WTC11 (cell line): ENCODE measurements around the gene SLC23A1.
A peak's percentile ranks its signal among the peaks of the same experiment; 100 is the strongest.

ENCODE experiments used
- AR ChIP-seq: fragments of 250-450 bp; sonication (Bioruptor Pico); IDR thresholded peaks from 2 replicates; pipeline ENCODE4 v1.9.0; 2021; ENCODE audit warnings: mild to moderate bottlenecking
- CREM ChIP-seq: sonication (generic); formaldehyde crosslinking; IDR thresholded peaks from 2 replicates; pipeline ENCODE4 v1.8.1; 2022; ENCODE audit warnings: mild to moderate bottlenecking, missing genetic modification reagents, moderate library complexity
- E2F1 ChIP-seq: sonication (generic); formaldehyde crosslinking; IDR thresholded peaks from 2 replicates; pipeline ENCODE4 v1.8.0; 2022; ENCODE audit warnings: mild to moderate bottlenecking, missing genetic modification reagents
- MAX ChIP-seq: sonication (generic); formaldehyde crosslinking; IDR thresholded peaks from 2 replicates; pipeline ENCODE4 v1.8.0; 2022; ENCODE audit warnings: mild to moderate bottlenecking, missing genetic modification reagents
- OVOL2 ChIP-seq: fragments of 250-450 bp; sonication (Bioruptor Pico); IDR thresholded peaks from 2 replicates; pipeline ENCODE4 v1.9.0; 2021; ENCODE audit warnings: mild to moderate bottlenecking, borderline replicate concordance
- ZNF281 ChIP-seq: sonication (generic); formaldehyde crosslinking; IDR thresholded peaks from 2 replicates; pipeline ENCODE4 v1.8.0; 2023; ENCODE audit warnings: mild to moderate bottlenecking, missing genetic modification reagents
- ZNF416 ChIP-seq: fragments of 250-450 bp; sonication (Bioruptor Pico); IDR thresholded peaks from 2 replicates; pipeline ENCODE4 v1.9.0; 2021; ENCODE audit warnings: mild to moderate bottlenecking, inconsistent platforms
- TF ChIP-seq, protein P1 (sequence below): fragments of 200-600 bp; IDR thresholded peaks from 2 replicates; pipeline ENCODE4 v1.8.0; 2022; ENCODE audit warnings: antibody characterized with exemption
- TF ChIP-seq, protein P2 (sequence below): sonication (generic); formaldehyde crosslinking; IDR thresholded peaks from 2 replicates; pipeline ENCODE4 v1.8.1; 2022; ENCODE audit warnings: low read depth, missing genetic modification reagents, borderline replicate concordance
- TF ChIP-seq, protein P3 (sequence below): sonication (generic); formaldehyde crosslinking; IDR thresholded peaks from 2 replicates; pipeline ENCODE4 v1.8.1; 2022; ENCODE audit warnings: missing genetic modification reagents, borderline replicate concordance
- TF ChIP-seq, protein P4 (sequence below): sonication (generic); formaldehyde crosslinking; IDR thresholded peaks from 2 replicates; pipeline ENCODE4 v1.8.0; 2022; ENCODE audit warnings: mild to moderate bottlenecking, missing genetic modification reagents

GRCh38 chr5:139394123-139394653 is 11.1 kb upstream of the SLC23A1 start:
- no peak for TF ChIP-seq OVOL2 (CRISPR knock-in tag)
- TF ChIP-seq, protein P1, sequence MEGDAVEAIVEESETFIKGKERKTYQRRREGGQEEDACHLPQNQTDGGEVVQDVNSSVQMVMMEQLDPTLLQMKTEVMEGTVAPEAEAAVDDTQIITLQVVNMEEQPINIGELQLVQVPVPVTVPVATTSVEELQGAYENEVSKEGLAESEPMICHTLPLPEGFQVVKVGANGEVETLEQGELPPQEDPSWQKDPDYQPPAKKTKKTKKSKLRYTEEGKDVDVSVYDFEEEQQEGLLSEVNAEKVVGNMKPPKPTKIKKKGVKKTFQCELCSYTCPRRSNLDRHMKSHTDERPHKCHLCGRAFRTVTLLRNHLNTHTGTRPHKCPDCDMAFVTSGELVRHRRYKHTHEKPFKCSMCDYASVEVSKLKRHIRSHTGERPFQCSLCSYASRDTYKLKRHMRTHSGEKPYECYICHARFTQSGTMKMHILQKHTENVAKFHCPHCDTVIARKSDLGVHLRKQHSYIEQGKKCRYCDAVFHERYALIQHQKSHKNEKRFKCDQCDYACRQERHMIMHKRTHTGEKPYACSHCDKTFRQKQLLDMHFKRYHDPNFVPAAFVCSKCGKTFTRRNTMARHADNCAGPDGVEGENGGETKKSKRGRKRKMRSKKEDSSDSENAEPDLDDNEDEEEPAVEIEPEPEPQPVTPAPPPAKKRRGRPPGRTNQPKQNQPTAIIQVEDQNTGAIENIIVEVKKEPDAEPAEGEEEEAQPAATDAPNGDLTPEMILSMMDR, result no peak
- TF ChIP-seq CREM (CRISPR knock-in tag), result no peak
- TF ChIP-seq, protein P2, sequence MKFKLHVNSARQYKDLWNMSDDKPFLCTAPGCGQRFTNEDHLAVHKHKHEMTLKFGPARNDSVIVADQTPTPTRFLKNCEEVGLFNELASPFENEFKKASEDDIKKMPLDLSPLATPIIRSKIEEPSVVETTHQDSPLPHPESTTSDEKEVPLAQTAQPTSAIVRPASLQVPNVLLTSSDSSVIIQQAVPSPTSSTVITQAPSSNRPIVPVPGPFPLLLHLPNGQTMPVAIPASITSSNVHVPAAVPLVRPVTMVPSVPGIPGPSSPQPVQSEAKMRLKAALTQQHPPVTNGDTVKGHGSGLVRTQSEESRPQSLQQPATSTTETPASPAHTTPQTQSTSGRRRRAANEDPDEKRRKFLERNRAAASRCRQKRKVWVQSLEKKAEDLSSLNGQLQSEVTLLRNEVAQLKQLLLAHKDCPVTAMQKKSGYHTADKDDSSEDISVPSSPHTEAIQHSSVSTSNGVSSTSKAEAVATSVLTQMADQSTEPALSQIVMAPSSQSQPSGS (CRISPR knock-in tag), result no peak
- TF ChIP-seq, protein P3, sequence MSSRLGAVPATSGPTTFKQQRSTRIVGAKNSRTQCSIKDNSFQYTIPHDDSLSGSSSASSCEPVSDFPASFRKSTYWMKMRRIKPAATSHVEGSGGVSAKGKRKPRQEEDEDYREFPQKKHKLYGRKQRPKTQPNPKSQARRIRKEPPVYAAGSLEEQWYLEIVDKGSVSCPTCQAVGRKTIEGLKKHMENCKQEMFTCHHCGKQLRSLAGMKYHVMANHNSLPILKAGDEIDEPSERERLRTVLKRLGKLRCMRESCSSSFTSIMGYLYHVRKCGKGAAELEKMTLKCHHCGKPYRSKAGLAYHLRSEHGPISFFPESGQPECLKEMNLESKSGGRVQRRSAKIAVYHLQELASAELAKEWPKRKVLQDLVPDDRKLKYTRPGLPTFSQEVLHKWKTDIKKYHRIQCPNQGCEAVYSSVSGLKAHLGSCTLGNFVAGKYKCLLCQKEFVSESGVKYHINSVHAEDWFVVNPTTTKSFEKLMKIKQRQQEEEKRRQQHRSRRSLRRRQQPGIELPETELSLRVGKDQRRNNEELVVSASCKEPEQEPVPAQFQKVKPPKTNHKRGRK, result no peak
- no peak for TF ChIP-seq E2F1
- TF ChIP-seq MAX, result peak; percentile 78
- TF ChIP-seq AR (CRISPR knock-in tag), result no peak
- TF ChIP-seq, protein P4, sequence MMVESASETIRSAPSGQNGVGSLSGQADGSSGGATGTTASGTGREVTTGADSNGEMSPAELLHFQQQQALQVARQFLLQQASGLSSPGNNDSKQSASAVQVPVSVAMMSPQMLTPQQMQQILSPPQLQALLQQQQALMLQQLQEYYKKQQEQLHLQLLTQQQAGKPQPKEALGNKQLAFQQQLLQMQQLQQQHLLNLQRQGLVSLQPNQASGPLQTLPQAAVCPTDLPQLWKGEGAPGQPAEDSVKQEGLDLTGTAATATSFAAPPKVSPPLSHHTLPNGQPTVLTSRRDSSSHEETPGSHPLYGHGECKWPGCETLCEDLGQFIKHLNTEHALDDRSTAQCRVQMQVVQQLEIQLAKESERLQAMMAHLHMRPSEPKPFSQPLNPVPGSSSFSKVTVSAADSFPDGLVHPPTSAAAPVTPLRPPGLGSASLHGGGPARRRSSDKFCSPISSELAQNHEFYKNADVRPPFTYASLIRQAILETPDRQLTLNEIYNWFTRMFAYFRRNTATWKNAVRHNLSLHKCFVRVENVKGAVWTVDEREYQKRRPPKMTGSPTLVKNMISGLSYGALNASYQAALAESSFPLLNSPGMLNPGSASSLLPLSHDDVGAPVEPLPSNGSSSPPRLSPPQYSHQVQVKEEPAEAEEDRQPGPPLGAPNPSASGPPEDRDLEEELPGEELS (CRISPR knock-in tag), result no peak
- TF ChIP-seq ZNF281 (CRISPR knock-in tag), result no peak
- TF ChIP-seq ZNF416 (CRISPR knock-in tag), result no peak
